ENCODE measurements around the gene SLC12A5. TPM values are rescaled to one million over a fixed set of nuclear protein-coding genes. Genes with fewer than 3 reads are reported as not detected.

The SLC12A5 gene
- total RNA-seq, 2 experiments from 2014 or later, result 1.3 to 1.7 TPM

DNA sequence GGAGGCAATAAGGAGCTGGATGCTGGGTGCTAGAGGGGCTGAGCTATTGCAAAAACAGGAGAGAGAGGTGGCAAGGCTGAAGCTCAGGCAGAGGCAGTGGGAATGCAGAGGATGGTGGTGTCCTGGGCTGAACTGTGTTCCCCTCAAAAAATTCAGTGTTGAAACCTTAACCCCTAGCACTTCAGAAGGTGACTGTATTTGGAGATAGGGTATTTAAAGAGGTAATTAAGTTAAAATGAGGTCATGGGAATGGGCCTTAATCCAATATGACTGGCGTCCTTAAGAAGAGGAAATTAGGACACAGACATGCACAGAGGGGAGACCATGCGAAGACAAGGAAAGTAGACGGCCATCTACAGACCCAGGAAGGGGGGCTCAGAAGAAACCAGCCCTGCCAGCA is 31.8 kb upstream of the SLC12A5 start:
- H3K9me3 Mint-ChIP-seq (ENCODE audit: insufficient read depth), result no peaks in the 10 kb centered on the region
- ChIA-PET POLR2A (no interaction called here), CTCF (interaction anchor here (0.7 to 8.0 kb wide), 5 partner anchors 10 to 117 kb away, joined by 3 to 83 read pairs (median 3); no protein-coding TSS in a partner anchor)
- no peaks in the 10 kb centered on the region for H3K36me3 Mint-ChIP-seq (ENCODE audit: low read depth)
- DNase-seq (no peak), ATAC-seq (no peak)
- peaks cover 57% of the 10 kb centered on the region for H3K4me1 Mint-ChIP-seq (ENCODE audit: low read depth)
- H3K4me3 Mint-ChIP-seq, result no peak overlapping the region
- H3K27ac Mint-ChIP-seq, result no peak overlapping the region
- peaks cover 13% of the 10 kb centered on the region for H3K27me3 Mint-ChIP-seq (ENCODE audit: low read depth)

DNA sequence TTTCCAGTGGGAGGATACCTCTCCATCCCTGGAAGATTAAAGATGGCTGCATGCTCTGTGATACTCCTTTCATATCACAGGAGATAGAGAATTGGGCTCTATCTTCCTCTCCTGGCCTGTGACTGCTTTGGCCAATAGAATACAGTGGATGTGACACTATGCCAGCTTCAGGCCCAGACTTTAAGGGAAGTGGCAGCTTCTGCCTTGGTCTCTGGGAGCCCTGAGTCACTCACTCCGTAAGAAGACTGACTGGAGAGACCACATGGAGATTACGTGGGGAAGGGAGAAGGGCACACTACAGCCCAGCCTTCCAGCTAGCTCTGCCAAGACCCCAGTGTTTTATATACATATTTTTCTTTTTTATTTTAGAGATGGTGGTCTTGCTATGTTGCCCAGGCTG is 30.7 kb upstream of the SLC12A5 start:
- no peaks in the 10 kb centered on the region for H3K9me3 Mint-ChIP-seq (ENCODE audit: insufficient read depth)
- no peak overlapping the region for H3K4me3 Mint-ChIP-seq
- peaks cover 12% of the 10 kb centered on the region for H3K27me3 Mint-ChIP-seq (ENCODE audit: low read depth)
- peaks cover 58% of the 10 kb centered on the region for H3K4me1 Mint-ChIP-seq (ENCODE audit: low read depth)
- POLR2A ChIA-PET, result no interaction called here
- DNase-seq, result no peak
- ATAC-seq, result no peak
- no peaks in the 10 kb centered on the region for H3K36me3 Mint-ChIP-seq (ENCODE audit: low read depth)
- CTCF ChIA-PET, result interaction anchor here (1.7 to 8.0 kb wide), 5 partner anchors 11 to 199 kb away, joined by 4 to 83 read pairs (median 23); partner anchors contain the start of gene ZNF335
- peak overlapping the region; percentile 33 for H3K27ac Mint-ChIP-seq

DNA sequence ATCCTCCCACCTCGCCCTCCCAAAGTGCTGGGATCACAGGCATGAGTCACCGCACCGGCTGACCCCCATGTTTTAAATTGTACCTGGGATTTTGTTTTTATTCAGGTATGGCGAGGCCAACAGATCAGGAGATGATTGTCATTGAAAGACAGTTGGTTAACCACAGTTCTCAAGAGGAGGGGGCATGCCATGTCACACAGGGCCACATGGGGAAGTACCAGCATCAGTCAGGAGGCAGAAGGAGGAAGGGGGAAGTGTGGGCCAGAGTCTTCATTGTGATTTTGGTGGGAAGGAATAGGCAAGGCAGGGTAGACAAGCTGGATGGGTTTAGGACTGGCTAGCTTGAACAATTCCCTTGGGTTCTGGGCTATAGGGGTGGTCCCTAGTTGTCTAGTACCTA is 30.3 kb upstream of the SLC12A5 start:
- peak; percentile 61 for ATAC-seq
- peaks cover 62% of the 10 kb centered on the region for H3K4me1 Mint-ChIP-seq (ENCODE audit: low read depth)
- H3K9me3 Mint-ChIP-seq (ENCODE audit: insufficient read depth), result no peaks in the 10 kb centered on the region
- H3K27me3 Mint-ChIP-seq (ENCODE audit: low read depth), result peaks cover 15% of the 10 kb centered on the region
- CTCF ChIA-PET, result interaction anchor here (1.7 to 8.0 kb wide), 5 partner anchors 12 to 200 kb away, joined by 4 to 83 read pairs (median 23); partner anchors contain the start of gene ZNF335
- no peak overlapping the region for H3K4me3 Mint-ChIP-seq
- POLR2A ChIA-PET, result interaction anchor here (0.6 kb wide), 1 partner anchor 12 kb away, joined by 3 read pairs; no protein-coding TSS in a partner anchor
- H3K36me3 Mint-ChIP-seq (ENCODE audit: low read depth), result no peaks in the 10 kb centered on the region
- peak; percentile 38 for DNase-seq
- H3K27ac Mint-ChIP-seq, result peak overlapping the region; percentile 0

GRCh38 chr20:45999557-46000261 is 29.3 kb upstream of the SLC12A5 start:
- DNase-seq (no peak), ATAC-seq (no peak)
- Mint-ChIP-seq H3K9me3 (ENCODE audit: insufficient read depth) (no peaks in the 10 kb centered on the region), H3K4me3 (no peak overlapping the region), H3K27me3 (ENCODE audit: low read depth) (peaks cover 18% of the 10 kb centered on the region), H3K27ac (no peak overlapping the region), H3K36me3 (ENCODE audit: low read depth) (no peaks in the 10 kb centered on the region), H3K4me1 (ENCODE audit: low read depth) (peaks cover 70% of the 10 kb centered on the region)
- CTCF ChIA-PET, result interaction anchor here (0.7 to 8.0 kb wide), 6 partner anchors 13 to 201 kb away, joined by 3 to 83 read pairs (median 15); partner anchors contain the start of gene ZNF335
- POLR2A ChIA-PET, result interaction anchor here (0.6 to 1.5 kb wide), 2 partner anchors 13 to 29 kb away, joined by 3 to 4 read pairs; no protein-coding TSS in a partner anchor

- no peaks in the 10 kb centered on the region for H3K9me3 Mint-ChIP-seq (ENCODE audit: insufficient read depth)
- DNase-seq (peak; percentile 46), ATAC-seq (peak; percentile 50)
- ChIA-PET POLR2A (interaction anchor here (0.6 to 1.5 kb wide), 3 partner anchors 18 to 30 kb away, joined by 3 to 4 read pairs (median 4); partner anchors contain the start of gene ZNF335), CTCF (interaction anchor here (2.6 to 8.0 kb wide), 4 partner anchors 13 to 30 kb away, joined by 7 to 83 read pairs (median 32); partner anchors contain the start of gene ZNF335)
- H3K36me3 Mint-ChIP-seq (ENCODE audit: low read depth), result no peaks in the 10 kb centered on the region
- peaks cover 19% of the 10 kb centered on the region for H3K27me3 Mint-ChIP-seq (ENCODE audit: low read depth)
- peak overlapping the region; percentile 37 for H3K27ac Mint-ChIP-seq
- H3K4me1 Mint-ChIP-seq (ENCODE audit: low read depth), result peaks cover 70% of the 10 kb centered on the region
- peak overlapping the region; percentile 6 for H3K4me3 Mint-ChIP-seq
These were observed 28.6 kb upstream of the SLC12A5 start for GRCh38 chr20:46000262-46000996.

DNA sequence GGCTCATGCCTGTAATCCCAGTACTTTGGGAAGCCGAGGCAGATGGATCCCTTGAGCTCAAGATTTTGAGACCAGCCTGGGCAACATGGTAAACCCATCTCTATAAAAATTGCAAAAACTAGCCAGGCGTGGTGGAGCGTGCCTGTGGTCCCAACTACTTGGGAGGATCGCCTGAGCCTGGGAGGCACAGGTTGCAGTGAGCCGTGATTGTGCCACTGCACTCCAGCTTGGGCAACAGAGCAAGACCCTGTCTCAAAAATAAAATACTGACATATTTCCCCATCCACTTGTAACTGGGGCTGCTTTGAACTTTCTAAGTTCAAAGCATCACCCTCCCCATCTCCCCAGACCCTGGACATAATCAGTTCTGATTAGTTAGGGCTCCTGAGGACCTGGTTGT is 27.5 kb upstream of the SLC12A5 start:
- ATAC-seq (no peak), DNase-seq (no peak)
- ChIA-PET POLR2A (interaction anchor here (1.2 kb wide), 1 partner anchor 19 kb away, joined by 4 read pairs; no protein-coding TSS in a partner anchor), CTCF (interaction anchor here (3.8 to 8.0 kb wide), 3 partner anchors 12 to 31 kb away, joined by 23 to 83 read pairs (median 41); partner anchors contain the start of gene ZNF335)
- Mint-ChIP-seq H3K9me3 (ENCODE audit: insufficient read depth) (no peaks in the 10 kb centered on the region), H3K4me3 (no peak overlapping the region), H3K4me1 (ENCODE audit: low read depth) (peaks cover 75% of the 10 kb centered on the region), H3K36me3 (ENCODE audit: low read depth) (no peaks in the 10 kb centered on the region), H3K27me3 (ENCODE audit: low read depth) (peaks cover 22% of the 10 kb centered on the region), H3K27ac (no peak overlapping the region)

DNA sequence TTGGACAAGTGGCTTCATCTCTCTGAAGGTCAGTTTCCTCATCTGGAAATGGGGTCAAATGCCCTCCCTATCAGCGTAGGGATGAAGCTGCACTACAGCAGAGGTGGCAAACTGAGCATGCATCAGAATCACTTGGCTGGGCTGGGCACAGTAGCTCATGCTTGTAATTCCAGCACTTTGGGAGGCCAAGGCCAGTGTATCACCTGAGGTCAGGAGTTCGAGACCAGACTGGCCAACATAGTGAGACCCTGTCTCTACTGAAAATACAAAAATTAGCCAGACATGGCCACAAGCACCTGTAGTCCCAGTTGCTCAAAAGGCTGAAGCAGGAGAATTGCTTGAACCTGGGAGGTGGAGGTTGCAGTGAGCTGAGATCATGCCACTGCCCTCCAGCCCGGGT is 27.0 kb upstream of the SLC12A5 start:
- H3K27me3 Mint-ChIP-seq (ENCODE audit: low read depth), result peaks cover 24% of the 10 kb centered on the region
- DNase-seq (no peak), ATAC-seq (no peak)
- ChIA-PET CTCF (interaction anchor here (4.3 to 8.0 kb wide), 2 partner anchors 11 to 15 kb away, joined by 41 to 83 read pairs; no protein-coding TSS in a partner anchor), POLR2A (no interaction called here)
- no peak overlapping the region for H3K27ac Mint-ChIP-seq
- H3K36me3 Mint-ChIP-seq (ENCODE audit: low read depth), result no peaks in the 10 kb centered on the region
- peaks cover 77% of the 10 kb centered on the region for H3K4me1 Mint-ChIP-seq (ENCODE audit: low read depth)
- no peaks in the 10 kb centered on the region for H3K9me3 Mint-ChIP-seq (ENCODE audit: insufficient read depth)
- no peak overlapping the region for H3K4me3 Mint-ChIP-seq

DNA sequence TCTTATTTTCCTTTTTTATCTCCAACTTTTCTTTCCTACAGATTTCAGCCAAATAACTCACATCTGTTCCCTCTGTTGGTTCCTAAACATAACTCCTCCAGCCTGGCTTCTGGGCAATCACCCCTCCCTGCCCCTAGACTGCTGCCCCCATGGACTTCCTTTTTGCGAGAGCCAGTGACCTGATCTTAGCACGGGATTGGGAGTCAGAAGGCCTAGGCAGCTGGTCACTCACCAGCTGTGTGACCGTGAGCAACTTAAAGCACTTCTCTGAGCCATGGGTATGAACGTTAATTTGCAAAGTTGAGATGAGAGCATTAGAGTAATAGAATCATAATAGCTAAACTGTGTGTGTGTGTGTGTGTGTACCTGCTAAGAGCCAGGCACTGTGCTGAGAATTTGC is 24.8 kb upstream of the SLC12A5 start:
- H3K4me3 Mint-ChIP-seq, result peak overlapping the region; percentile 57
- ATAC-seq (no peak), DNase-seq (no peak)
- peak overlapping the region; percentile 76 for H3K27ac Mint-ChIP-seq
- no peaks in the 10 kb centered on the region for H3K36me3 Mint-ChIP-seq (ENCODE audit: low read depth)
- H3K4me1 Mint-ChIP-seq (ENCODE audit: low read depth), result peaks cover 78% of the 10 kb centered on the region
- H3K27me3 Mint-ChIP-seq (ENCODE audit: low read depth), result peaks cover 36% of the 10 kb centered on the region
- ChIA-PET POLR2A (interaction anchor here (0.6 to 1.4 kb wide), 3 partner anchors 17 to 399 kb away, joined by 3 to 4 read pairs (median 3); no protein-coding TSS in a partner anchor), CTCF (interaction anchor here (1.1 to 4.7 kb wide), 6 partner anchors 9 to 84 kb away, joined by 3 to 28 read pairs (median 4); no protein-coding TSS in a partner anchor)
- no peaks in the 10 kb centered on the region for H3K9me3 Mint-ChIP-seq (ENCODE audit: insufficient read depth)

- POLR2A ChIA-PET, result interaction anchor here (1.0 to 1.4 kb wide), 5 partner anchors 18 to 398 kb away, joined by 3 to 4 read pairs (median 3); no protein-coding TSS in a partner anchor
- CTCF ChIA-PET, result interaction anchor here (1.0 to 4.7 kb wide), 6 partner anchors 9 to 83 kb away, joined by 3 to 28 read pairs (median 4); no protein-coding TSS in a partner anchor
- no peaks in the 10 kb centered on the region for H3K36me3 Mint-ChIP-seq (ENCODE audit: low read depth)
- H3K4me3 Mint-ChIP-seq, result peak overlapping the region; percentile 57
- H3K27ac Mint-ChIP-seq, result peak overlapping the region; percentile 76
- H3K4me1 Mint-ChIP-seq (ENCODE audit: low read depth), result peaks cover 77% of the 10 kb centered on the region
- no peaks in the 10 kb centered on the region for H3K9me3 Mint-ChIP-seq (ENCODE audit: insufficient read depth)
- H3K27me3 Mint-ChIP-seq (ENCODE audit: low read depth), result peaks cover 43% of the 10 kb centered on the region
- peak; percentile 73 for DNase-seq
- ATAC-seq, result peak; percentile 59
These were observed 24.0 kb upstream of the SLC12A5 start for GRCh38 chr20:46004889-46005473.

GRCh38 chr20:46006022-46006705 is 22.9 kb upstream of the SLC12A5 start:
- Mint-ChIP-seq H3K27me3 (ENCODE audit: low read depth) (peaks cover 50% of the 10 kb centered on the region), H3K27ac (no peak overlapping the region), H3K4me3 (no peak overlapping the region), H3K9me3 (ENCODE audit: insufficient read depth) (no peaks in the 10 kb centered on the region), H3K36me3 (ENCODE audit: low read depth) (peaks cover 3% of the 10 kb centered on the region), H3K4me1 (ENCODE audit: low read depth) (peaks cover 76% of the 10 kb centered on the region)
- POLR2A ChIA-PET, result no interaction called here
- ATAC-seq (no peak), DNase-seq (no peak)
- CTCF ChIA-PET, result interaction anchor here (1.6 to 4.7 kb wide), 3 partner anchors 16 to 37 kb away, joined by 4 to 28 read pairs (median 14); no protein-coding TSS in a partner anchor
